ENCODE data around the gene REV3L. TPM values are rescaled to one million over a fixed set of nuclear protein-coding genes. Genes with fewer than 3 reads are reported as not detected.

Gene REV3L
- total and polyA plus RNA-seq, 2 of the 13 experiments (the other 11 are each of a cell fraction or from before 2014, with no cell fraction given), result 12.8 to 31.3 TPM

DNA sequence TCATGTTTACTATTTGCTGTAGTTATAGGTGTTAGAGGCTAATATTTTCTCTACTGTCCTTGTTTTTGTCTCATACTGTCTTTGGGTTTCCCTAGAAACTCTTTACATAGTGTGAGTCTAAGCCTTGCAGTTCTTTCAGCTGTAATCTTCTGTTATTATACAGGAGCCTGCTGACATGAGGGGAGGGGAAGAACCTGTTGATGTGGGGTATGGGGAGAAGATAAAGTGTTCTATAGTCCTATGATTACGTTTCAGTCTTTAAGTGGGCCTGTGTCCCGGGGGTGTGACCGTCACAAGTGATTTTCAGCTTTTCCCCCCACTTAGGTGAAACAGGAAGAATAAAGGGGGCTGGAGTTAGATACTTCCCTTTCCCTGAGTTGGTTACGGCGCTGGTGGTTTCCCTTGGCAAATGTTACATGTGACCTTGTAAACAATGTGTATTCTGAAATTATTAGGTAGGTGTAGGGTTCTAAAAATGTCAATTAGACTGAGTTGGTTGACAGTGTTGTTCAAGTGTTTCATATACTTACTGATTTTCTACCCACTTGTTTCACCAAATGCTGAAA, 41.3 kb downstream of the REV3L start:
- Histone ChIP-seq H2AFZ (ENCODE audit: low read length) (no peak overlapping the region), H3K27me3 (ENCODE audit: control insufficient read depth in 1 of 2, insufficient read depth in 2 of 2, low read length in 2 of 2) (no peaks in the 10 kb centered on the region), H3K9ac (ENCODE audit: insufficient read depth, low read depth, low read length) (no peak overlapping the region), H3K27ac (ENCODE audit: extremely low read length, insufficient read depth, low read length) (no peak overlapping the region), H3K9me3 (ENCODE audit: low read length) (no peaks in the 10 kb centered on the region), H3K79me2 (ENCODE audit: insufficient read depth, low read length) (peaks cover 55% of the 10 kb centered on the region), H3K4me1 (ENCODE audit: insufficient read depth, low read length) (peaks cover 4% of the 10 kb centered on the region; the same call in 1 of the 2 replicates), H3K4me2 (ENCODE audit: low read depth, low read length) (no peak overlapping the region), H4K20me1 (ENCODE audit: insufficient read depth, low read length) (no peaks in the 10 kb centered on the region), H3K4me3 (replicated peaks in 1 of 3; ENCODE audit: insufficient read depth in 1 of 3, low read depth in 2 of 3, low read length in 3 of 3) (no peak overlapping the region), H3K36me3 (replicated peaks in 1 of 2; ENCODE audit: control insufficient read depth in 1 of 2, insufficient read depth in 2 of 2, low read length in 2 of 2) (no peaks in the 10 kb centered on the region; a peak in 1 of 5 replicates)
- POLR2A ChIA-PET, result no interaction called here
- TF ChIP-seq, protein P1, sequence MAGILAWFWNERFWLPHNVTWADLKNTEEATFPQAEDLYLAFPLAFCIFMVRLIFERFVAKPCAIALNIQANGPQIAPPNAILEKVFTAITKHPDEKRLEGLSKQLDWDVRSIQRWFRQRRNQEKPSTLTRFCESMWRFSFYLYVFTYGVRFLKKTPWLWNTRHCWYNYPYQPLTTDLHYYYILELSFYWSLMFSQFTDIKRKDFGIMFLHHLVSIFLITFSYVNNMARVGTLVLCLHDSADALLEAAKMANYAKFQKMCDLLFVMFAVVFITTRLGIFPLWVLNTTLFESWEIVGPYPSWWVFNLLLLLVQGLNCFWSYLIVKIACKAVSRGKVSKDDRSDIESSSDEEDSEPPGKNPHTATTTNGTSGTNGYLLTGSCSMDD (CRISPR knock-in tag; IDR thresholded peaks at IDR 0.05), result no peak
- TF ChIP-seq TCF7L2 (IDR thresholded peaks at IDR 0.05; ENCODE audit: low read depth, low read length), result 0 out of 2 replicates have a peak, but pooled peaks have one; percentile 1
- DNase-seq (ENCODE audit: low spot score), result no peak
- CTCF ChIA-PET (ENCODE audit: low intra/inter-chr PET ratio, low total read pairs), result no interaction called here
- no TSS peak for BruUV-seq (replicated peaks)
- FAIRE-seq, result no peak
- ATAC-seq, result no peak
- intact Hi-C loops (cut with micrococcal nuclease; ENCODE audit: unreplicated experiment), result no loop called here
- WGBS (ENCODE audit: low lambda C conversion rate), result 97% methylated on average over 5 of the region's 5 CpGs
- in situ Hi-C loops (cut with HindIII; ENCODE audit: extremely low pct_ligation_motif_present, low pct_unique_long_range_greater_than_20kb), result no loop called here

DNA sequence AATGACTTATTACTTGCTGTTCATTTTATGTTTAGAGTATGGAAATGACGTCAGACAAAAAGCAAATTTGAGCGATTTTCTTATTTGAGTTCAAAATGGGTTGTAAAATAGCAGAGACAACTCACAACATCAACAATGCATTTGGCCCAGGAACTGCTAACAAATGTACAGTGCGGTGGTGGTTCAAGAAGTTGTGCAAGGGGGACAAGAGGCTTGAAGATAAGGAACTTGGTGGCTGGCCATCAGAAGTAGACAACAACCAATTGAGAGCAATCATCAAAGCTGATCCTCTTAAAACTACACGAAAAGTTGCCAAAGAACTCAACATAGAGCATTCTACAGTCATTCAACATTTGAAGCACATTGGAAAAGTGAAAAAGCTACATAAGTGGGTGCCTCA, 43.8 kb downstream of the REV3L start:
- peaks cover 4% of the 10 kb centered on the region; the same call in 1 of the 2 replicates for H3K4me1 ChIP-seq (ENCODE audit: insufficient read depth, low read length)
- no peaks in the 10 kb centered on the region; a peak in 1 of 5 replicates for H3K36me3 ChIP-seq (replicated peaks in 1 of 2; ENCODE audit: control insufficient read depth in 1 of 2, insufficient read depth in 2 of 2, low read length in 2 of 2)
- no TSS peak for BruUV-seq (replicated peaks)
- H3K4me2 ChIP-seq (ENCODE audit: low read depth, low read length), result no peak overlapping the region
- no peak overlapping the region for H3K4me3 ChIP-seq (replicated peaks in 1 of 3; ENCODE audit: insufficient read depth in 1 of 3, low read depth in 2 of 3, low read length in 3 of 3)
- H3K27ac ChIP-seq (ENCODE audit: extremely low read length, insufficient read depth, low read length), result no peak overlapping the region
- FAIRE-seq (no peak), ATAC-seq (no peak), DNase-seq (ENCODE audit: low spot score) (no peak)
- H4K20me1 ChIP-seq (ENCODE audit: insufficient read depth, low read length), result no peaks in the 10 kb centered on the region
- ChIA-PET CTCF (ENCODE audit: low intra/inter-chr PET ratio, low total read pairs) (no interaction called here), POLR2A (no interaction called here)
- no peak overlapping the region for H3K9ac ChIP-seq (ENCODE audit: insufficient read depth, low read depth, low read length)
- 94% methylated on average over 4 of the region's 4 CpGs for WGBS (ENCODE audit: low lambda C conversion rate)
- intact Hi-C loops (cut with micrococcal nuclease; ENCODE audit: unreplicated experiment), result no loop called here
- H3K27me3 ChIP-seq (ENCODE audit: control insufficient read depth in 1 of 2, insufficient read depth in 2 of 2, low read length in 2 of 2), result no peaks in the 10 kb centered on the region
- H2AFZ ChIP-seq (ENCODE audit: low read length), result no peak overlapping the region
- H3K79me2 ChIP-seq (ENCODE audit: insufficient read depth, low read length), result peaks cover 54% of the 10 kb centered on the region
- in situ Hi-C loops (cut with HindIII; ENCODE audit: extremely low pct_ligation_motif_present, low pct_unique_long_range_greater_than_20kb), result no loop called here
- no peaks in the 10 kb centered on the region for H3K9me3 ChIP-seq (ENCODE audit: low read length)
- TF ChIP-seq ZBTB42 (CRISPR knock-in tag; IDR thresholded peaks at IDR 0.05) (no peak), ZNF652 (CRISPR knock-in tag; IDR thresholded peaks at IDR 0.05; ENCODE audit: borderline replicate concordance, low read depth) (no peak), TP53 (CRISPR knock-in tag; conservative IDR thresholded peaks at IDR 0.05) (no peak), KAT7 (CRISPR knock-in tag; IDR thresholded peaks at IDR 0.05; ENCODE audit: borderline replicate concordance) (no peak), RFX1 (IDR thresholded peaks at IDR 0.05) (no peak), KDM5A (IDR thresholded peaks at IDR 0.05; ENCODE audit: borderline replicate concordance, low read length) (no peak), JUNB (CRISPR knock-in tag; IDR thresholded peaks at IDR 0.05; ENCODE audit: borderline replicate concordance) (no peak), ZNF546 (CRISPR knock-in tag; conservative IDR thresholded peaks at IDR 0.05) (no peak), ZNF136 (CRISPR knock-in tag; IDR thresholded peaks at IDR 0.05; ENCODE audit: low read depth) (no peak)
- TF ChIP-seq, protein P2, sequence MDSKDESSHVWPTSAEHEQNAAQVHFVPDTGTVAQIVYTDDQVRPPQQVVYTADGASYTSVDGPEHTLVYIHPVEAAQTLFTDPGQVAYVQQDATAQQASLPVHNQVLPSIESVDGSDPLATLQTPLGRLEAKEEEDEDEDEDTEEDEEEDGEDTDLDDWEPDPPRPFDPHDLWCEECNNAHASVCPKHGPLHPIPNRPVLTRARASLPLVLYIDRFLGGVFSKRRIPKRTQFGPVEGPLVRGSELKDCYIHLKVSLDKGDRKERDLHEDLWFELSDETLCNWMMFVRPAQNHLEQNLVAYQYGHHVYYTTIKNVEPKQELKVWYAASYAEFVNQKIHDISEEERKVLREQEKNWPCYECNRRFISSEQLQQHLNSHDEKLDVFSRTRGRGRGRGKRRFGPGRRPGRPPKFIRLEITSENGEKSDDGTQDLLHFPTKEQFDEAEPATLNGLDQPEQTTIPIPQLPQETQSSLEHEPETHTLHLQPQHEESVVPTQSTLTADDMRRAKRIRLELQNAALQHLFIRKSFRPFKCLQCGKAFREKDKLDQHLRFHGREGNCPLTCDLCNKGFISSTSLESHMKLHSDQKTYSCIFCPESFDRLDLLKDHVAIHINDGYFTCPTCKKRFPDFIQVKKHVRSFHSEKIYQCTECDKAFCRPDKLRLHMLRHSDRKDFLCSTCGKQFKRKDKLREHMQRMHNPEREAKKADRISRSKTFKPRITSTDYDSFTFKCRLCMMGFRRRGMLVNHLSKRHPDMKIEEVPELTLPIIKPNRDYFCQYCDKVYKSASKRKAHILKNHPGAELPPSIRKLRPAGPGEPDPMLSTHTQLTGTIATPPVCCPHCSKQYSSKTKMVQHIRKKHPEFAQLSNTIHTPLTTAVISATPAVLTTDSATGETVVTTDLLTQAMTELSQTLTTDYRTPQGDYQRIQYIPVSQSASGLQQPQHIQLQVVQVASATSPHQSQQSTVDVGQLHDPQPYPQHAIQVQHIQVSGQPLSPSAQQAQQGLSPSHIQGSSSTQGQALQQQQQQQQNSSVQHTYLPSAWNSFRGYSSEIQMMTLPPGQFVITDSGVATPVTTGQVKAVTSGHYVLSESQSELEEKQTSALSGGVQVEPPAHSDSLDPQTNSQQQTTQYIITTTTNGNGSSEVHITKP (CRISPR knock-in tag; IDR thresholded peaks at IDR 0.05; ENCODE audit: low read depth), result no peak
- TF ChIP-seq, protein P3, sequence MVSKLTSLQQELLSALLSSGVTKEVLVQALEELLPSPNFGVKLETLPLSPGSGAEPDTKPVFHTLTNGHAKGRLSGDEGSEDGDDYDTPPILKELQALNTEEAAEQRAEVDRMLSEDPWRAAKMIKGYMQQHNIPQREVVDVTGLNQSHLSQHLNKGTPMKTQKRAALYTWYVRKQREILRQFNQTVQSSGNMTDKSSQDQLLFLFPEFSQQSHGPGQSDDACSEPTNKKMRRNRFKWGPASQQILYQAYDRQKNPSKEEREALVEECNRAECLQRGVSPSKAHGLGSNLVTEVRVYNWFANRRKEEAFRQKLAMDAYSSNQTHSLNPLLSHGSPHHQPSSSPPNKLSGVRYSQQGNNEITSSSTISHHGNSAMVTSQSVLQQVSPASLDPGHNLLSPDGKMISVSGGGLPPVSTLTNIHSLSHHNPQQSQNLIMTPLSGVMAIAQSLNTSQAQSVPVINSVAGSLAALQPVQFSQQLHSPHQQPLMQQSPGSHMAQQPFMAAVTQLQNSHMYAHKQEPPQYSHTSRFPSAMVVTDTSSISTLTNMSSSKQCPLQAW (CRISPR knock-in tag; IDR thresholded peaks at IDR 0.05), result no peak

Data from HepG2 (cell line).